A549 treated with DMSO at 1 μM for 4 hours (cell line): ENCODE results near the gene TTC39C. TPM values are rescaled to one million over a fixed set of nuclear protein-coding genes. Genes with fewer than 3 reads are reported as not detected.

Experiments
- total RNA-seq: library from RNA; stranded (reverse); fragments of 200-300 nt; extraction: Qiagen RNA extraction; gene quantifications from 5 replicates; pipeline ENCODE4 v1.2.3, GENCODE V29; 2022; ENCODE audit warnings: low read depth

Gene TTC39C
- 10.6 to 12.8 TPM (median 11.5 TPM) in 5 replicates for total RNA-seq

DNA sequence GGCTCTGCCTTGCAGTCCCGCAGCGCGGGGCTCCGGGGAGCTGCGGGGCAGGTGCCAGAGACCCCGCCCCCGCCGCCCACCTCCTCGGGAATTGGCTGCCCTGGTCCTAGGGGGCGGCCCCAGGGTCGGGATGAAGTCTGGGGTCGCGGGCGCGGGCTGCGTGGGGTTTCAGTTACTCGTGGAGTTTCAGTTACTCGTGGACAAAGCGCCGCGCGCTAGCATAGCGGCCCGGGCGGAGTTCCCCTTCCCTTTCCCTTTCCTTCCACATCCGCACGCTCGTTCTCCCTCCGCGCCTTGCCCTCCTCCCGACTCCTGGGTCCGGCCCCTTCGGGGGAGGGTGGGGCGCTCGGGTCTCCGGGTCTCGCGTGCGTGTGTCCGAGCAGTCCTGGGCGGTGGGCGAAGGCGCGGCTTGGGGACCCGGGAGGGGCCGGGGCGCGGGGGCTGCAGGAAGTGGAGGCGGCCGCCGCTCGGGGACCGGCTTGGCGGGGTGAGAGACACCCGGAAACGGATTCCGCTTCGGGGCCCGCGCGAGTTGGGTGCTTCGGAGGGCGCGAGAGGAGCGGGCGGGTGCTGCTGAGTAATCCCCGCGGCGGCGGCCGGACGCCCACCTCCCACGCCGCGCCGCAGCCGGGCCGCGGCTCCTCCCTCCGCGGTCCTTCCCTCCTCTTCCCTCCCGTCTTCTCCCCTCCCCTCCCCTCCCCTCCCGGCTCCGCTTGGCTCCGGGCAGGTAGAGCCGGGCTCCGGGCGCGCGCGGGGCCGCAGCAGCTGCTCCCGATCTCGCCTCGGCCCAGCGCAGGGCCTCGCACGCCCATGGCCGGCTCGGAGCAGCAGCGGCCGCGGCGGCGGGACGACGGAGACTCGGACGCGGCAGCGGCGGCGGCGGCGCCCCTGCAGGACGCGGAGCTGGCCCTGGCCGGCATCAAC is at the start of gene TTC39C:
Gene TTC39C, plus strand, starts transcription at position 693 of the 924 bp plus-strand sequence. Its CDS starts 118 bp downstream, at position 811.

DNA sequence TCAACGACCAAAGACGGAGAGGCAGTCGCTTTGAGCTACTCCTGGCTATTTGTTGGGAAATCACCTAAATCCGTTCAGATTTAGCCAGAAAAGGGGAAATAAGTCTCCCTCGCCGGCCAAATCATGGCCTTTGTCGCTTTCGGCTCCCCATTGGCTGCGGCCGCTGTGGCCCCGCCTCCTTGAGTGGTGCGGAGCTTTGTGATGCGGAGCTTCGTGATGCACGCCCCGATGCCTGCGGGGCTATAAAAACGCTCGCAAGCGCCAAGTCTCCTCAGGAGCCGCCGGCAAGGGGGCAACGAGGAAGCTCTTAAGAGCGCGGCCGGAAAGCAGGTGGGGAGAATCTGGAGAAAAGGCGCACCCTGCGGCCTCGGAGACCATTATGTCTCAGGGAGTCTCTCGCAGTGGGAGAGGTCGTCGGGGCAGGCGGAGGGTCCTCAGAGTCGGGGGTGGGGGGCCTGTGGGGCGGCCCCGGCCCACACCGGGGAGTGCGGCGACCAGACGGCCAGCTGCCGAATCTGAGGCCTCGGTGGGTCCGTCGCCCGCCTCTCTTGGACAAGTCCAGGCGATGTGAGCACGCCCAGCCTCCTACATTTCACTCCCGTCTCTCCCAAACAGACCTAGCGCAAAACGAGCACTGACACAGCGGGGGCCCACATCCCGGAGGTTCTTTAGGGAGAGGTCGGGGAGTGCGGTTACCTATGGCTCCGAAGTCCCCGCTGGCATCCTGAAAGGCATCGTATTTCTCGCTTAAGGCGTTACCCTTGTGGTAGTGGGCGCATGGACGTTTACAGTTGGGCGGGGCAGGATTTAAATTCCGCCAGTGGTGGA is 124.4 kb downstream of the TTC39C start, which contains the start of gene CABYR:
Gene CABYR, plus strand, starts transcription at position 274 of the 828 bp plus-strand sequence. CDS start 4,053 bp downstream, outside the sequence.

Other genes with a start within 250 kb of the TTC39C start
- 10.1 to 15.5 TPM (median 11.7 TPM) in 5 replicates for gene CABYR, start 124.3 kb downstream of the TTC39C start, total RNA-seq